ENCODE measurements around the gene STT3B.
A peak's percentile ranks its signal among the peaks of the same experiment; 100 is the strongest.
"Not testable (repeated sequence)": the region's sequence is repeated elsewhere in the genome, so short reads cannot be mapped to it uniquely, and the experiment has no call there.

Gene STT3B

DNA sequence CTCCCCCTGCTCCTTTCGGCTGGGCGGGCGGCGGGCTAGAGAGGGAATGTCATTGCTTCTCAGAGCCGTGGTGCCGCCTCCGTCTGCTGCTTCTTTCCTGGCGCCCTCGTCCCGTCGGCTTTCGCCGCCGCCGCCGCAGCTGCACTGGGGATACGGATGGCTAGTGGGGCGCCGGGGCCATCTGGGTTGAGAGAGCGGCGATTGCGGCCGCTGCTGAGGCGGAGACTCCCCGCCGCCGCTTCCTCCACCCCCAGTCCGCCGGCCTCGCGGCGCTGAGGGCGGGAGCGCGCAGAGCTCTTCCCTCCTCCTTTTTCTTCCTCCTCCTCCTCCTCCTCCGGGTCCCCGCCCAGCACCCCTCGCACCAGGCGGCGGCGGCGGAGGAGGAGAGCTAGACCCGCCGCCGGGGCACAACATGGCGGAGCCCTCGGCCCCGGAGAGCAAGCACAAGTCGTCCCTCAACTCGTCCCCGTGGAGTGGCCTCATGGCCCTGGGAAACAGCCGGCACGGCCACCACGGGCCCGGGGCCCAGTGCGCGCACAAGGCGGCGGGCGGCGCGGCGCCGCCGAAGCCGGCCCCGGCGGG, at the start of gene STT3B:
TSS of gene STT3B (plus strand) at position 339 of the 582 bp plus-strand sequence. CDS start at position 413, 74 bp downstream.
- peak; percentile 85 to 93 for DNase-seq

DNA sequence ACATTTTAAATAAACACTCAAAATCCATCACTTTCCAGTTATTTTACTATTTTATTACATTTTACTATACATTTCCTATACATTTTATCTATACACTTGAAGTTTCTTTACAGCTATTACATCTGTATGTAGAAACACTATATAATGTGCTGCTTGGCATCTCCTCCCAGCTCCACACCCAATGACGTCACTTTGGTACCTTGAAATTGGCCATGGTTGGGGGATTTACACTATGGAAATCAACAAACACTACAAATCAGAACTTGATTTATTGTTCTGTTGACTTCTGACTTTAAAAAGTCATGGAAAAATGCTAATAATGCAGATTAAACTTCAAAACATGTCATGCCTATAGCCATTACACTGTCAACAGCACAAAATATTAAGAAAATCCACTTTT, 48.9 kb upstream of the STT3B start:
- DNase-seq: no peak

DNA sequence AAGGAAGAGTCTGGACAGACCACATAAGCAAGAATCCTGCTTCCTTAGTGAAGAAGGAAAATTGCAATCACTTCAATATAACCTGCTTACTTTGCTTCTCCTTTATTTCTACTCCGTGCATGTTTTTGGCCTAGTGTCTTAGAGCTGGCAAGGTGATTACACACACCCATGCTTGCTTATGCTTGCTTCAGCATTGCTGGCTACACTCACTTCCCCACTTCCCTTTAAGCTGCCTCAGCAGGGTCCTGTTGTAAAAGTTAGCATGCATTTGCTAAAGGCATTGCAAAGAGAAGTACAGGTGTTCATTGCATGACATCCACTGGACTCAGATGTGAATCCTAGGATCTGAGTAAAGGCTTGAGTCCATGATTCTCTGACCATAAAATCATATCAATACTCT, 47.5 kb upstream of the STT3B start:
- DNase-seq: peak; percentile 13 to 31

DNA sequence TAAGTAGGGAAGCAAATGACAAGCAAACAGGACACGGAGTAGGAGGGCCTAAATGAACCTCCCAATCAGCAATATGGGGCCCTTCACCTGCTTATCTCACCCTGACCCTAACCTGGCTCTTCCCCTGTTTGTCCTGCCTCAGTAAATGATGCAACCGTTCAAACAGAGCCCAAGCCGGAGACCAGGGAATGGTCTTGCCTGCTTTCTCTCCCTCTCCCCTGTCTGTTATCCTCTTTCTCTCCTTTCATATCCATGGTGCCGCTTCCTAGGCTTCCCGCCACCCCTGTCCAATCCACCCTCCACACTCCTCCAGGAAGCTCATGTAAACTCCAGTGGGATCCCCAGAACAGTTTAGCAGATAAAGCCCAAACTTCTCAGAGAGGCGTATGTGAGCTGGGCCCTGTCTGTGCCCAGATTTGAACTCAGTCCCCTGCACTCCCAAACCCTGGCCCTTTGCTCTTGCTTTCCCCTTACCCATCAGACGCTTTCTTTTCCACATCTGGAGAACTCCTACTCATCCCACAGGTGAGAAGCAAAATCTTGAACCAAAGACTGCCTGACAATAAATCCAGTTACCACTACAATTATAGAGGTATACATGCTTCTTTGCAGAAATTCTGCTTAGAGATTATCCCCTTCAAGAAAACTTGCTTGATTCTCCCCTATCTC, 45.7 kb upstream of the STT3B start:
- DNase-seq: no peak

DNA sequence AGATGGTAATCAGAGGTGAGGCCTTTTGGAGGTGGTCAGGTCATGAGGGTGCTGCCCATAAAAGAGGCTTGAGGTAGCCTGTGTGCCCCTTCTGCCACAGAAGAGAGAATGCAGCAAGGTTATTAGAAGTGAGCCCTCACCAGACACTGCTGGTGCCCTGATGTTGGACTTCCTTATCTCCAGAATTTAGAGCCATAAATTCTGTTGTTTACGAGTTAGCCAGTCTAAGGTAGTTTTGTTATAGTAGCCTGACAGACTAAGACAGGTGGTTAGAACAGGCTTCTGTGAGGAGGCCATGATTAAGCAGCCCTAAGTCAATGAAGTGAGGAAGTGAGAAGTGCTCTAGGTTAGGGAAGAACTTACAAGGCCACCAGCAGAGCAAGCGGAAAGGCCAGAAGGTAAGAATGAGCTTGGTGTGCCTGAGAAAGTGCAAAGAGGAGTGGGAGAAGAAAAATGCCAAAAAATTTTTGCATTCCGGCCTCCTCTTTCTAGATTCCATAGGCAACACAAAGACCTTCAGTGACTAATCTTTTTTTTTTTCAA, 44.2 kb upstream of the STT3B start:
- no peak for DNase-seq

DNA sequence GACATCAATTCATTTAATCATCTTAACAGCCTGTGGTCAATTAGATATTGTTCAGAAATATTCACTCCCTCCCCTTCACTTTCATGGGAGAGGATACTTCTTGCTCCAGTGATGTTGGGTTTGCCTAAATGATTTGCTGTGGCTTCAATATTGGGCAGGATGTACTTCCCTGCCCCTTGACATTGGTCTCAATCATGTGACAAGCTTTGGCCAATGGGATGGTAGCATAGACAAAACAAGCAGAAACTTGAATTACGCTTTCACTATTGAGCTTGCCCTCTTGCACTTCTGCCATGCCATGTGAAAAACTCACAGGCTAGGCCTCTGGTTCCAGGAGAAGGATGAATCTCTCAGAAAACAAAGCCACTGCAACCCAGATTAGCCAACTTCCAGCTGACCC, 42.2 kb upstream of the STT3B start:
- no peak for DNase-seq

DNA sequence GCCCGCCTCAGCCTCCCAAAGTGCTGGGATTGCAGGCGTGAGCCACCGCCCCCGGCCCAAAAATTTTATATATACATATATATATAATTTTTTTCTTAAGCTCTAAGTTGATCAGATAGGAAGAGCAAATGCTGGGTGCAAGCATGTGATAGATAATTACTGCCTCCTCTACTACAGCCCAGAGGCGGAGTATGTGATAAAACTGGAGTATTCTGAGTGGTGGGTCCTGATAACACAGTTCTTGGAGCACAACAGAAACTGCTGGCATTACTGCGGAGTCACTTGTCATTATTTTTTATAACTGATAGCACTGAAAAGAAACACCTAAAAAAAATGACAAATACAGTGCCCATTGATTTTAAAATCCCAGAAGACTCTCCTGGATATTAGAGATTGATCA, 41.1 kb upstream of the STT3B start:
- DNase-seq: no peak

DNA sequence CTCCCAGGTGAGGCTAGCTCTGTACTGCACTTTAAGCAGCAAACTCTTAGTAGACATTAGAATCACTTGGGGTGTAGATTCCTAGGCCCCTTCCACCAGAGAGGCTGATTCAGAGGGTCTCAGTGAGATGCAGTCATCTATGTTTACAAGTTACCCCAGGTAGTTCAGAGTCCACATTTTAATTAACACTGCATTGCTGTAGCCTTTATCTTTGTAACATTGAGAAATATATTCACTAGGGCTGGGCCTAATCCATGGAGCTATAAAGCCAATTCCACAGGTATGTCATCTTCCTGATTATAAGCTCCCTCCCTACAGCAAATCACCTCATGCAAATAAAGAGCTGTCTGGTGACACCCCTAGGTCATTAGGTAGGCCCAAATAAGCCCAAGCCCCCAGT, 39.6 kb upstream of the STT3B start:
- no peak for DNase-seq

DNA sequence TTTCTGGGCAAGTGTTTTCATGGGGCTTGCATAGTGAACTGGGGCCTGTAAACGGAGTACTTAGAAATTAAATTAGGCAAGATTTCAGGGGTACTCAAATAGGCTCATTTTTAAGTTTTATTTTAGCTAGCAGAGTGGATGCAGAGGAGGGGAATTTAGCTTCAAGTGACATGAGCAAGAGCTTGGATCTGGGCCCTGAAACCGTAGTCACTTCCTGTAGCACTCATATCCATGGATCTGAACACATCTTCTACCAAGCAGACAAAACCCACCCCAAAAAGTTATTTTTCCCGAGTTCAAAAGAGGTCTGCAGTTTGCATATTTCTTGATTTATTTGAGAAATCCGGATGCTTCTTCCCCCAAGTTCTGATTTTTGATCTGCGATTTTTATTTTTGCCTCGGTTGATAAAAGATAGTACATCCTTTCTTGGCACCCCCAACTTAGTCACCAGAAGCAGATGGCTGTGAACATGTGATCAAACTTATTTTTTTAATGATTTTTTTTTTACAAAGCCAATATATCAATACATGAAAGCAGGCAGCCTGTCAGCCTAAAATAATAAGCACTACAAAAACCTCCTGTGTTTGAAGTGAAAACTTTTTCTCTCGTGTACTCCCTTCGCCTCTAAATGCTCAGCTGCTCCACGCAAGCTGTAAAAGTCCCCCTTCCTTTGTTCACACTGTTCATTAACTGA, 36.6 kb upstream of the STT3B start:
- no peak for DNase-seq

DNA sequence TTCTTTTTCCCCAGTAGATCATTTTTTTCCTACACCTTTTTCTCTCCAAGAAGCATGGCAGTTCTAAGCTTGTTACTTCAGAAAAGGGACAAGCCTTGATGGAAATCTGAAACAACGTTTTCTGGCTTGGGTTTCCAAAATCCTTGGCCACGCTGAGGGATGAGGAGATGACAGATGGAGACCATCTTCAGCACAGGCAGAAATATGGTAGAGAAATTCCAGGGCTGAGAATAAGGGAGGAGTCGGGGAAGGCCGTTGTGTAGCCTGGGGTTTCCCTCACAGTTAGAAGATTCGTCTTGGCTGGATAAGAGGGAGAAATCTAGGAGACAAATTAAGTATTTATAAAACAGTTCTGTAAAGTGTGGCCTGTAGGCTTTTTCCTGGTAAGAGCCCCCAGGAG, 33.9 kb upstream of the STT3B start:
- no peak for DNase-seq

DNA sequence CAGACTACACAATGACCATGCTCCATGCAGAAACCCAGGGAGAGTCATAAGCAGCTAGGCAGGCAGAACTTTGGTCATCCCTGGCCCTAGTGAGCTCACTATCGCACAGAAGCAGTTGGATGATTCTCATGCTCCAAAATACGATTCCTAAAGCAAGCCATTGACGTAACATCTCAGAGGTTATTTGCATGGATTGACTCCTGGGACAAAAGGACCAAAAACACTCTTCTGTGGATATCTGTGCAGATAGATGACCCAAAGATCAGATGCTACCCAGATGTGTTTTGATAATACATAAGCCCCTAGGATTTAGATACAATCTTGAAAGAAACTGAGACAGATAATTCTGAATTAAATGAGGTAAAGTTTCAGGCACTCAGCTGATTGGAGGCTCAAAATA, 33.4 kb upstream of the STT3B start:
- DNase-seq: no peak

DNA sequence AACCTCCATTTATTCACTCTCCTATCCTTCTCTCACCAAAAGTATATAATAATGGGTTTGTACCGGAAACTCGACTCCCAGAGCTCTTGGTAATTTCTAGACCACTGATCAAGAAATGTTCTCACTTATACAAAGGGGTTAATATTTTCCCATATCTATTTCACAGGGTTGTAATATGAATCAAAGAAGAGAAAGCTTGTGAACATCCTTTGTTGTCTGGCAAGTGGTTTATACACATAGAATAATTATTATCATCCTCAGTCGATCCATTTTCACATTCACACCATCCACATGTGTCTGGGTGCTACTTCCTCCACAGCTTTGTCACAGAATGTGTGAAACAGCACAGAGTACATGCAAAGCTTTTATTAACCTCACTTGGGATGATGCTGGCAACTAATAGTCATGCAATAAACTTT, 29.9 kb upstream of the STT3B start:
- no peak for DNase-seq

DNA sequence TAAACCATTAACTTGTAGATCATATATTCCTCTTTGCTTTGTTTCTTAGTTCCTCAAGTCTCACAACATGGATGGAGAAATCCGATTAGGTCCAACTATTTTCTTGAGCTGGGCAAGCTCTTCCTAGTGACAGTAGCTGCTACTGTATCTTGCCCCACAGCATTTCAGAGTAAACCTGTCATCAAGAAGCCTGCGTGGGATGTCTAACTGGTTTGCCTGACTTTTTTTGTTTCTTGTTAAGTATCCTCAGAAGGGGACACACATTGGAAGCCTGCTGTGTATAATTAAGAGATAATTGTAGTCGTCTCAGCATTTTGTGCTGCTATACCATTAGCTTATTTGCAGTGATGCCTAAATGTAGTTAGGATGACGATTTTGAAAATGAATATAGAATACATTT, 29.3 kb upstream of the STT3B start:
- DNase-seq: no peak

DNA sequence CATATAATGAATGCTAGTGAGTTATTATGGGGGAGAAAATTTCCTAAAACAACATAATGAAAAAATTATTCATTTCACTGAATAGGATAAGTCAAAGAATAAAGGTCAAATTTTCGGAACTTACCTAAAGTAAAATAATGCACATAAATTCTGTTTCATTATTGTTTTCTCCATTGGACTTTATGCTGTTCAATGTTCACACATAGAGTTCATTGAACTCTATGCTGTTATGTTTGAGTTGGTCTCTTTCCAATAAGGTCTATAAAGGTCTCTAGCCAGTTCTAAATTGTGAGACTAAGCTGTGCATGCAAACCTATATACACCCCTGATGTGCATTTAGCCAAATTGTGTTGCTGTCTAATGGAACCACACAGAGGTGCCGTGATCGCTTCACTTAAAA, 28.5 kb upstream of the STT3B start:
- DNase-seq: no peak

DNA sequence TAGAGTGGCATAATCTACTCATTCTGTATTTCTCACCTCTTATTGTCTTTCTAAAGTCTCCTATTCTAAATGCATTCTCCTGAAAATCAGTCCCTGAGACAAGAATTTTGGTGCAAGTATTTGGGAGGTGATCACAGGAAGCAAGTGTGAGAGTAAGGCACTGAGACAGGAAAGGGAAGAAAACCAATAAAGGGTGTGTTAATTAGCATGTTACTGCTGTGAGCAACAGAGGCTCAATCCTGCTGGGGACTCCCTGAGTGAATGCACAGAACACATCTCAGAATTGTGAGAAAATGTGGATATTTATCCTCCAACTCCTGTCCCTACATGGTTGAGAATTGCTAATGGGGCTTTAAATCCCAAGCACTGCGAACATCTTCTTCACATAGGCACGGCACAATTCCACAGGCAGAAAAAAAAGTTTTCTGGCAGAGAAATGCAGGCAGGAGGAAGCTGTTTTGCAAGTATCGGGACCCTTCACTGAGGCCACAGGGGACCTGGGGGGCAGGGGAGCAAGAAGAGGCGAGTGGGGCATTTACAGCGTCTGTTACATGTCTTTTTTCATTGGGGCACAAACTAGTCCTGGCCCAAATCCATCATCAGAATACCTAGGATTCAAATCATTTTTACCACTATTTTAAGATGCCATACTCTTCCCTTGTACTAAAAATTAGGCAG, 27.2 kb upstream of the STT3B start:
- no peak for DNase-seq

DNA sequence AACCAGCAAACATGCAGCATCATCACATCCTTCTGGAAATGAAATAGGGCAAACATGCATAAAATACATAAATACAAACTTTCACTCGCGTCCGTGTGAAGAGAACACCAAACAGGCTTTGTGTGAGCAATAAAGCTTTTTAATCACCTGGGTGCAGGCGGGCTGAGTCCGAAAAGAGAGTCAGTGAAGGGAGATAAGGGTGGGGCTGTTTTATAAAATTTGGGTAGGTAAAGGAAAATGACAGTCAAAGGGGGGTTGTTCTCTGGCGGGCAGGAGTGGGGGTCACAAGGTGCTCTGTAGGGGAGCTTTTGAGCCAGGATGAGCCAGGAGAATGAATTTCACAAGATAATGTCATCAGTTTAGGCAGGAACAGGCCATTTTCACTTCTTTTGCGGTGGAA, 26.2 kb upstream of the STT3B start:
- not testable (repeated sequence) for DNase-seq

DNA sequence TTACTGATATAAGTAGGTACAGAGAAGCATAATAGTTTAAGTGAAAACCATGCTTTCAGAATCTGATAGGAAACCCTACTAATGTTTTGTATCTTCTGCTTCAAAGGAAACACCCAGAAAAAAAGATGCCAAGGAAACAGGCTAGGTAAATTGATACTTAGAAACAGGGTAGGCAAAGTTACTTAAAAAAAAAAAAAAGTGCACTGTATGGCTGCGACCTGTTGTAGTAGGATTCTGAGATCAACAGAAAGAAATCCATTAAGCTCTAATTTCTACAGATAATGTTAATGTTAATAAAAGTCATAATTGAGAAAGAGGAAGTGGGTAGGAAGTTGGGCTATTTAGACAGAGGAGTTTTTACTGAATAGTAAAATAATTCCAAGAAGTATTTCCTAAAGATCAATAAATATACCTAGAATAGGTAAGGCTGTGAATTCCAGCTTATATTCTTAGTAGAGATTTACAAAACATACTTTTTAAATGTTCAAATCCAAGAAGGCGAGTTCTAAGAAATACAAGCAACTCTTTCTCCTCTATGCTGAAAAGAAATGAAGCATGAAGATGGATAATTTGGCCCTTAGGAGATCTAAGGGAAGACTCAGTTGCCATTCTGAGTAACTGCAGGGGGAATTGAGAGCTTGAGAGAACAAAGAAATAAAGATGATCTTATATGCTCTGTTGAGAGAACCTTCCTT, 24.1 kb upstream of the STT3B start:
- peak in 1 of 2 experiments; percentile 26 for DNase-seq

DNA sequence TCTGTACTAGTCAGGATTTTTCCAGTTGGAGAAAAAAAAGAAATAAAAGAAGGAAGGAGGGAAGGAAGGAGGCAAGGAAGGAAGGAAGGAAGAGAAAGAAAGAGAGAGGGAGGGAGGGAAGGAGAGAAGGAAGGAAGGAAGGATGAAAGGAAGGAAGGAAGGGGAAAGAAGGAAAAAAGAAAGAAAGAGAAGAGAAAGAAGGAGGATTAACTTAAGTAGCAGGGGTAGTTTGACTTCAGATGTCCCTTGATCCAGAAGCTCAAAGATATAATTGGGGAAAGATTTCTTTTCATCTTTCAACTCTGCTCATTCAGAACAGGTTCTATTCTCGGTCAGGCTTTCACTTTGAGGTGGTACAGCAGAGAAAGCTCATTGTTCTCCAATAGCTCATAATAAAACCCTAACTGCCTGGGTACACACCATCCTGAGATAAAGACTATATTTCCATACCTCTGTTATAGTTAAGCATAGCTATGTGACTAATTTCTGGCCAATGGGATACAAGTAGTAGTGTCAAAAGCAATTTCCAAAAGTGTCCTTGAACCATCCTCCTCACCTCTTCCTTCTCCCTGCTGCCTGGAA, 23.5 kb upstream of the STT3B start:
- no peak for DNase-seq

DNA sequence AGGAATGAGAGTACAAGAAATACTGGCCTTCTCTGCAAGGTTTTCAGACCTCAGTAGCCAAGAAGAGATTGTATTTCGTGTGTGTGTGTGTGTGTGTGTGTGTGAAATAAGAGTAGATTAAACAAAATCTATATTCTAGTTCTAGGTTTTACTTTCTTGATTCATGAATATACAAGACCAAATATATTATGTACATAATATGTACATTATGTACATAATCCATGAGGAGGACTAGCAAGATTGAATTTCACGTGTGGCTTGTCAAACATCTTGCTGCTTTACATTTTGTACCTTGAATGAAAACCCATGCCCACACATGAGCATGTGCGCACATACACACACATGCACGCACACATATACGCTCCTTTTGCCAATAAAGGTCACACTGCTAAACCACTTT, 18.2 kb upstream of the STT3B start:
- DNase-seq: no peak

DNA sequence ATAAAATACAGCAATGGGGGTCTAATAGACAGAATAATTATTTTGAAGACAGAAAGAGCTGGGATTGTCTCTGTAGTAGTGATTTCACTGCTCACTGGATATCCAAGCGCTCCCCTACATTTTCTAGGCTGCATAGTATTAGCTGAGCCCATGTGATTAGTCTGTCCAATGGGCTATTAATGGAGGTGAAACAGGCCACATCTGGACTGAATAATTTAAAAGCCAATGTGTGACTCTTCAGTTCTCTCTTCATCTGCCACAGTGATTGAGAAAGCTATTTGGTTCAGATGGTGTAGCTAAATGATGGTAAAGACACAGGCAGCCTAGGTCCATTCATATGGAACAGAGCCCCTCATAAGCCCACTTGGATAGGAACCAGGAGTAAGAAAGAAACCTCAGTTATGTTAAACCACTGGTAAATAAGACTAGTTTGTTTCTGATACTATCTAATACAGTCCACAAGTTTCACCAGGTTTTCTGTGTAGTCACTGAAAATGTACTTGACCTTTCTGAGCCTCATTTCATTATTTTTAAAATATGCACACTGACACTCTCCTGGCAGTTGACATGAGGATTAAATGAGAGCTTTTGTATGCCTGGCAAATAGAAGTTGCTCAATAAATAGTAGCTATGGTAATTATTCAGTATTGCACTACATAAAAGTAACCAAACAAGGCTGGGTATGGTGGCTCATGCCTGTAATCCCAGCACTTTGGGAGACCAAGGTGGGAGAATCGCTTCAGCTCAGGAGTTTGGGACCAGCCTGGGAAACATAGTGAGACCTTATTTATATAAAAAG, 17.0 kb upstream of the STT3B start:
- no peak for DNase-seq

DNA sequence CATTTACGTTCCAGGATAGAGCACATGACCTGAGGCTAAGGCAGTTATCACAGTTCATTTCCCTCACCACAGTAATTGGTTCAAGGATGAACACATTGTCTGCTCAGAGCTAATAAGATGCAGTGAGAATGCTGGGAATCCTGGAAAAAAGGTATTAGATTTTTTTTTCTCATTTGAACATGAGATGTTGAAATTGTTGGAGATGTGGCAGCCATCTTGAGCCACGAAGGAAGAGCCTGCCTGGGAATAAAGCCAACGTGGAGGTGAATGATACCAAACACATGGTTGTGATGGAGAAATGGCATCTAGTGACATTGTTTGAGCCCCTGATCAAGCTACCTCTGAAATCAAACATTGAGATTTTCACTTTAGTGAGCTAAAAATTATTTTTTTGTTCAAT, 16.0 kb upstream of the STT3B start:
- no peak for DNase-seq

DNA sequence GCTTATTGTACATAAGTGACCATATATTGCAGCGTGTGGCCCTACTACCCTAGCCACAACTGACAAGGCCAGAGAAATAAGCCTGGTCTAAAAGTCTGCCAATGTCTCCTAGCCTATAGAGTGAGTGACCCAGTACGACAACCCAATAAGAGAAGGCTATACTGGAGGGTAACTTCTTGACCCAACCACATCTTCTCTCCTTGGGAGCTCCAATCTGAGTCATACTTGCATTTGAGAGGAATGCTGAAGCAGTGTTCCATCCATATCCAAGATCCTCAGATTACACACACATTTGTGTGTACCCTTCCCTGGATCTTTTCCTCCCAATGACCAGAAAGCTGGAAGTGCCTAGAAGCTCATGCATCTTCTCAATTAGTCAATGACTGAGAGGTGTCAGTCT, 11.3 kb upstream of the STT3B start:
- DNase-seq: no peak

Data from AML-193 (cell line).